Activated CD4-positive, alpha-beta T cell treated with anti-CD3 and anti-CD28 coated beads for 24 hours (primary cell): ENCODE measurements around the gene SPATA45.

Source experiments
- DNase-seq, 2 donors: peaks; one replicate each; pipeline ENCODE4 v3.0.0-alpha.2; 2020; ENCODE audit warnings: low read depth in 2 of 2

Gene SPATA45

DNA sequence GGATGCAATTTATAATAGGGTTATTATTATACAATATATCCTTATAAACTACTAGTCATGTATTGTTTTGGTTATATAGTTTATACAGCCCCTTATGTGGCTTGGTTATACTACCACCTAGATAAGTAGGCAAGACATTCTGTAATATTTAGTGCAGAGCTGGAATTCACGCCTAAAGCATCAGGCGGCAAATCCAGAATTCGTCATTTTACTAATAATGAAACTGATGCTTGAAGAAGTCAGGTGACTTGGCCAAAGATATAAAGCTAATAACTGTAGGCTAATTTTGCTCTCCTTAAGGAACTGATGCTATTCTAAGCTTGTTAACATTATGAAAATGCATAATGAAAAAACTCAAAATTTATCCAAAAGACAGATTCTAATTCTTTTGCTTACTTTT lies 66.7 kb downstream of the SPATA45 start:
- no peak for DNase-seq
